ENCODE data around the gene ZDHHC7. TPM values are rescaled to one million over a fixed set of nuclear protein-coding genes. Genes with fewer than 3 reads are reported as not detected.
A peak's percentile ranks its signal among the peaks of the same experiment; 100 is the strongest.

ZDHHC7 gene
- total RNA-seq, 2 donors from 2014 or later = 64.6 TPM

DNA sequence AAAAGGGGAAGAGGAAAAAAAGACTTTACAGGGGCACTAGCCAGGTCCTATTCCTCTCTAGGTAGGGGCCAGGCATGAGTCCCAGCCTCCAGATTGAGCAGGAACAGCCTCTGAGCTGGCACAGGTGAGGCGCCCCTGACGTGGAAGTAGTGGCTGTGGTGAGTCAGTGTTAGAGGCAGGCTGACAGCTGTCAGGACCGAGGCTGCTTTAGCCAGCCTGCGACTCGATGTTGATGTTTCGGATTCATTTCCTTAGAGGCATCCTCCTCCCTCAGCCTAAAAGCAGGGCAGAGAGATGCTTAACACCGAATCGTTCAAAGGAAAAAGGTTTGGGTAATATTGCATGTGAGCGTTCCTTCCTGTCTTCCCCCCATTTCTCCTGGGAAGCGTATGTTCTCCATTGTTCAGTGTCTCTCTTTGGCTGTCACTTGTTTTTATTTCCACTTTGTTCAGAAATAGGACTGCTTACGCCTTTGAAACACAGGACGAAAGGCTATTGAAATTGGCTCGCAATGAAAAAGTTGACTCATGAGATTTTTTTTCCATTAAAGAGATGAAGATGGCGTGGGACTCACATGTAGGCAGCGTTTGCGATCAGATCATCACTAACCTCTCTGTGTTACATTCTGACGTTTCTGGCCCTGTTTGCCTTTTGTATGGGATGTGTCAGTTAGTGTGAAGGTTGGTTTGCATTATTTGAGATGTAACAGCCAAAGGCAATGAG lies 17.5 kb upstream of the ZDHHC7 start:
- peak; percentile 67 for DNase-seq (ENCODE audit: low spot score)
- TF ChIP-seq, protein P1, sequence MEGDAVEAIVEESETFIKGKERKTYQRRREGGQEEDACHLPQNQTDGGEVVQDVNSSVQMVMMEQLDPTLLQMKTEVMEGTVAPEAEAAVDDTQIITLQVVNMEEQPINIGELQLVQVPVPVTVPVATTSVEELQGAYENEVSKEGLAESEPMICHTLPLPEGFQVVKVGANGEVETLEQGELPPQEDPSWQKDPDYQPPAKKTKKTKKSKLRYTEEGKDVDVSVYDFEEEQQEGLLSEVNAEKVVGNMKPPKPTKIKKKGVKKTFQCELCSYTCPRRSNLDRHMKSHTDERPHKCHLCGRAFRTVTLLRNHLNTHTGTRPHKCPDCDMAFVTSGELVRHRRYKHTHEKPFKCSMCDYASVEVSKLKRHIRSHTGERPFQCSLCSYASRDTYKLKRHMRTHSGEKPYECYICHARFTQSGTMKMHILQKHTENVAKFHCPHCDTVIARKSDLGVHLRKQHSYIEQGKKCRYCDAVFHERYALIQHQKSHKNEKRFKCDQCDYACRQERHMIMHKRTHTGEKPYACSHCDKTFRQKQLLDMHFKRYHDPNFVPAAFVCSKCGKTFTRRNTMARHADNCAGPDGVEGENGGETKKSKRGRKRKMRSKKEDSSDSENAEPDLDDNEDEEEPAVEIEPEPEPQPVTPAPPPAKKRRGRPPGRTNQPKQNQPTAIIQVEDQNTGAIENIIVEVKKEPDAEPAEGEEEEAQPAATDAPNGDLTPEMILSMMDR (IDR thresholded peaks at IDR 0.05) = no peak
- TF ChIP-seq POLR2A (IDR thresholded peaks at IDR 0.05) = peak; percentile 41
- TF ChIP-seq POLR2AphosphoS5 (IDR thresholded peaks at IDR 0.05) = peak; percentile 50
- peaks cover 27% of the 10 kb centered on the region for H3K4me1 ChIP-seq (replicated peaks)
- no peaks in the 10 kb centered on the region for H3K9me3 ChIP-seq
- H3K27me3 ChIP-seq (replicated peaks; ENCODE audit: insufficient read depth) = no peaks in the 10 kb centered on the region
- intact Hi-C loops (cut with DNase I) = loop anchor here (5.0 kb wide), 1 partner anchor 58 kb away; no protein-coding TSS in a partner anchor
- H3K36me3 ChIP-seq = no peaks in the 10 kb centered on the region
- peak overlapping the region; percentile 87 to 95 for H3K27ac ChIP-seq
- 7% methylated on average over 17 of the region's 17 CpGs for WGBS
- peak overlapping the region; percentile 76 to 88 for H3K4me3 ChIP-seq

DNA sequence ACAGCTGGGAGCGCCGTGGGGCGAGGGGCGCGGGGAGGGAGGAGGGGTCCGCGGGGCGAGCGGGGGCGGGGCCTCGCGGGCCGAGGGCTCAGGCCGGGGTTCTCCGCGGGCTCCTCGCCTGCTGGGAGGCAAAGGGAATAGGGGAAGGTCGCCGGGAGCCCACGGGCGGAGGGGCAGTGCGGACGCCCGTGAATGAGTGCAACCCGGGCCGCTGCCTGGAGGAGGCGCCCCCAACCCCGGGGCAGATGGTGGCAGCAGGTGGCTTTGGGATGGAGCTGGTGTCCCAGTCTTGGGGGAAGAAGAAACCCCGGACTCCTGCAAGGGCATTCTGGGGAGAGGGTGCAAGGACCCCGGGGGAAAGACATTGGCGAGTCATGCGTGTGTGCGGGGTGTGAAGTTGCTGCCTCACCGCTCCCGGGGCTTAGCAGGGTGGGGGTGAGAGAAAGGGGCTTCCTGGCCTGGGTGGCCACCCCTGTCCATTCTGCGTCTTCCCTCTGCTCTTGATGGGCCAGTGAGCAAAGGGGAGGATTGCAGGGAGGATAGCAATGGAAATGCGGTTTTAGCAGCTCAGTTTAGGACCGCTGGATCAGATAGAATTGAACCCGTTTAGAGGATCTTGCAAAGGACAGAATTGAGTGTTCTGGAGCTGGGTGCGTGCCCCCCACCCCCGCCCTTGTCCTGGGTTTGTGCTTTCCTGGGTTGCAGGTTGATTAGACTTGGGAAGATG lies 16.8 kb upstream of the ZDHHC7 start:
- no peaks in the 10 kb centered on the region for H3K9me3 ChIP-seq
- intact Hi-C loops (cut with DNase I) = loop anchor here (5.0 kb wide), 1 partner anchor 59 kb away; no protein-coding TSS in a partner anchor
- H3K4me3 ChIP-seq = peak overlapping the region; percentile 76 to 88
- H3K36me3 ChIP-seq = no peaks in the 10 kb centered on the region
- H3K27me3 ChIP-seq (replicated peaks; ENCODE audit: insufficient read depth) = no peaks in the 10 kb centered on the region
- H3K27ac ChIP-seq = peak overlapping the region; percentile 87 to 95
- TF ChIP-seq POLR2A (IDR thresholded peaks at IDR 0.05) (no peak), POLR2AphosphoS5 (IDR thresholded peaks at IDR 0.05) (no peak)
- TF ChIP-seq, protein P1 (IDR thresholded peaks at IDR 0.05) = no peak
- 4% methylated on average over 40 of the region's 41 CpGs for WGBS
- no peak for DNase-seq (ENCODE audit: low spot score)
- peaks cover 27% of the 10 kb centered on the region for H3K4me1 ChIP-seq (replicated peaks)

DNA sequence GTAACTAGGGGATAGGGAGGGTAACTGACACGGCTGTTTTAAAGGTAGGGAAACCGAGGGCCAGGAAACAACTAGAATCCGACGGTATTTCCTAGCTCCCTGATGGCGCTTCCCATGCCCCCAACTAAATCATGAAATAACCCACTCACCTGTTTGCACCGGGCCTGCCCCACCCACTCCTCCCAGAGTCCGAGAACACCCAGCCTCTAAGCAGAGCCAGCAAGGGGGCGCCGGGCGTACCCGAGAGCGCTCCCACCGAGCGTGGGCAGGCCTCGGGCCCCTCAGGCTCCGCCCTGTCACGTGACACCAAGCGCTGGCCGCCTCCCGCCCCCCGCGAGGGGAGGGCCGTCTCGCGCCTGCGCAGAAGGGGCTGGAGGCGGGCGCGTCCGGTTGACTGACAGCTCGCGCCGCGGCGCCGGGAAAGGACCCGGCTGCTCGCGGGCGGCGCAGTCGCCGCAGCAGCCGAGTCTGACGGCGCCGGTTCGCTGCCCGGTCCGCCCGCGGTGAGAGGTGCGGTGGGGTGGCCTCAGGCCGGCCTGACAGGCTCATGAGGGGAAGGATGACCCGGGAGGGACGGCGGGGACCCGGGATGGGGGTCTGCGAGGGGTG lies 16.1 kb upstream of the ZDHHC7 start, which contains the start of gene KIAA0513:
KIAA0513 (plus strand) TSS at position 447 of the 609 bp plus-strand sequence. CDS start 39,277 bp downstream, outside the sequence.
- peak within 1 kb of the TSS; percentile 87 to 95 for H3K27ac ChIP-seq
- peaks cover 27% of the 10 kb centered on the region for H3K4me1 ChIP-seq (replicated peaks)
- under 1% methylated on average over 53 of the region's 59 CpGs for WGBS
- no peaks in the 10 kb centered on the region for H3K9me3 ChIP-seq
- H3K36me3 ChIP-seq = no peaks in the 10 kb centered on the region
- intact Hi-C loops (cut with DNase I) = loop anchor here (5.0 kb wide), 1 partner anchor 60 kb away; no protein-coding TSS in a partner anchor
- DNase-seq (ENCODE audit: low spot score) = peak; percentile 92
- TF ChIP-seq POLR2AphosphoS5 (IDR thresholded peaks at IDR 0.05) (peak; percentile 97), POLR2A (IDR thresholded peaks at IDR 0.05) (peak; percentile 99)
- TF ChIP-seq, protein P1 (IDR thresholded peaks at IDR 0.05) = peak in 3 of 4 experiments; percentile 45 to 59 (median 50)
- H3K27me3 ChIP-seq (replicated peaks; ENCODE audit: insufficient read depth) = no peaks in the 10 kb centered on the region
- peak within 1 kb of the TSS; percentile 76 to 88 for H3K4me3 ChIP-seq

DNA sequence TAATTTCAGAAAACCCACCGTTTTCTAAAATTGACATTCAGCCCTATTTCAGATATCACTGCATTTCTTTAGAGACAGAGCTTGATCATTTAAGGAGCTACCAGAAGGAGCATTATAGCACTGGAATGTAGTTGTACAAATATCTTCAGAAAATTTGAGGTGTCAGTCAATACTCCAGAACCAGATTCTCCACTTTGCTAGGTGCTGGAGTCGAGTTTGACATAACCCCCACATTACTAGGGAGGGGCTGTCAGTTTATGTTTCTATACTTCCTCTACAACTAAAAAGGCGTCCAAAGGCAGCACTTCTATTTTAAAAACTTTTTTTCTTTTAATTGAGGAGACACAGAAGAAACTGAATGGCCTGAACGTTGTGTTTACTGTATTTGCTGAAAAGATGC lies 15.4 kb upstream of the ZDHHC7 start:
- TF ChIP-seq, protein P1 (IDR thresholded peaks at IDR 0.05) = no peak
- TF ChIP-seq POLR2AphosphoS5 (IDR thresholded peaks at IDR 0.05) = no peak
- TF ChIP-seq POLR2A (IDR thresholded peaks at IDR 0.05) = no peak
- Histone ChIP-seq H3K4me3 (peak overlapping the region; percentile 76 to 88), H3K9me3 (no peaks in the 10 kb centered on the region), H3K27ac (peak overlapping the region; percentile 87 to 95), H3K27me3 (replicated peaks; ENCODE audit: insufficient read depth) (no peaks in the 10 kb centered on the region), H3K4me1 (replicated peaks) (peaks cover 27% of the 10 kb centered on the region), H3K36me3 (no peaks in the 10 kb centered on the region)
- DNase-seq (ENCODE audit: low spot score) = no peak
- intact Hi-C loops (cut with DNase I) = loop anchor here (5.0 kb wide), 1 partner anchor 61 kb away; no protein-coding TSS in a partner anchor
- WGBS = 36% methylated on average over 4 of the region's 4 CpGs
